ENCODE measurements around the gene TMEM69.
"Not testable (repeated sequence)": the region's sequence is repeated elsewhere in the genome, so short reads cannot be mapped to it uniquely, and the experiment has no call there.

The TMEM69 gene

GRCh38 chr1:45687754-45688740 is at the start of gene TMEM69:
Gene TMEM69 (plus strand): TSS chr1:45688181. CDS start chr1:45691069, 2,888 bp downstream.
- DNase-seq: peak; percentile 81

GRCh38 chr1:45640293-45640692 is 47.7 kb upstream of the TMEM69 start:
- DNase-seq: no peak

DNA sequence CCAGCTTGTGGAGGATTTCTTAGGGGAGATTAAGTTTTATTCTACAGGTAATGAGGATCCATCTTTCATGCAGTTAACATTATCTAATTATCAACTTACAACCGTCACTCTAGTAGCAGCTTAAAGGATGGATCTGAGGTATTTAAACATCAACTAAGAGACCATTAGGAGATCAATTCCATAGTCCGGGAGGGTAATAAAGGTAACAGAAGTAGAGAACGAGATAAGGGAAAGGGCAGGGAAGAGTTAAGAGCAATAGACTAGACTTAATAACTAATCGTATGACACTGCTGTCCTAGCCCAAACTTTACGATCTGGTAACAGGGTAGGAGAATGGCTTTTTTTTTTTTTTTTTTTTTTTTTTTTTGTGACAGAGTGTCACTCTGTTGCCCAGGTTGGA is 44.7 kb upstream of the TMEM69 start:
- no peak for DNase-seq

GRCh38 chr1:45643978-45644377 is 44.0 kb upstream of the TMEM69 start:
- DNase-seq: no peak

GRCh38 chr1:45644661-45645060 is 43.3 kb upstream of the TMEM69 start:
- DNase-seq: no peak

GRCh38 chr1:45647248-45648021 is 40.5 kb upstream of the TMEM69 start:
- no peak for DNase-seq

DNA sequence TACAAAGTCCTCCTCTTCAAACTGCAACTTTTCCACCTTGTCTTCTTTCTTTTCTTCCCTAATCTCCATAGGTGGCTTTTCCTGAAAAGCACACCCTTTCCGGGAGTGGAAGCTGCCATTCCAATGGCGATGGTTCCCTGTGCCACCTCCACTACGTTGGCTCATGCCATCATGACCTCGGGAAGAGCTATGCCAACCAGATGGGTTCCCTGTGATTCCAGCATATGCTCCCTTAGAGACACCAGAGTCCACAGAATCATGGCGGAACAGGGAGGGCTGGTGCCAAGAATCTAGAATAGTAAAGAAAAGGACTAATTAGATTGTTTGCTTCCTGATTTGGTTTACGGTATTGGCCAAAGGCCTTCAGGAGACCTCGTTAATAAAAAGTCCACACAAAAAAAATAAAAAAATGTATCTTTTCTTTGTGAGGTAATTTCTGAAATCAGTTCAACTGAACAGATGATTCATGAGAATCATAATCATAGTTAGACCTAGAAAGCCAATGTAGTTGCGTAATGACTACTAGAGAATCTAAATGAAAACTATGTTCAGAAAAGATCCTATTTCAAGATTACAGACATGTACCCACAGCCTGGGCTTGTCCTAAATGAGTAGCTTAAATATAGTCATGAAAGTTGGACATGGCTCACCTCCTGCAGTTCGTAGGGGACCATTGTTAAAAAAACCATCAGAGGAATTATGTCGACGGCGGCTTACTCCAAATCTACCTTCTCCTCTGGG is 33.3 kb upstream of the TMEM69 start:
- no peak for DNase-seq

- no peak for DNase-seq
Measured at GRCh38 chr1:45656573-45657226, 31.3 kb upstream of the TMEM69 start.

- no peak for DNase-seq
Measured at GRCh38 chr1:45658171-45658570, 29.8 kb upstream of the TMEM69 start.

- DNase-seq: no peak
Measured at GRCh38 chr1:45659222-45659621, 28.8 kb upstream of the TMEM69 start.

DNA sequence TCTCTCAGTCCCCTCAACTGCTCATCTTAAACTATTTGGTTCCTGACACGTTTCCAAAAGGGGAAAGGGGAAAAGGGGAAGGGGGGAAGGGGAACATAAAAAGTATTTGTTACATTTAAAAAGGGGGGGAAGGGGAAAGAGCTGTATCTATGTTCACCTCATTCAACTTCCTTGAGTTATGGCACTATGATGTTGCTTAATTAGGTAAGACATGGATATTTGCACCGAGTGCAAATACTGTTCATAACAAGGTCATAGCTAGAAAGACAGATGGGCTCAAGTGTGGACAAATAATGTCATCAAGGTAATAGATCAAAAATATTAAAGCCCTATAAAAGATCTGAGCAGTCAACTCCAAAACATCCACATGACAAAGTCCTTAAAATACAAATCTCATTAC is 27.6 kb upstream of the TMEM69 start:
- DNase-seq: no peak

DNA sequence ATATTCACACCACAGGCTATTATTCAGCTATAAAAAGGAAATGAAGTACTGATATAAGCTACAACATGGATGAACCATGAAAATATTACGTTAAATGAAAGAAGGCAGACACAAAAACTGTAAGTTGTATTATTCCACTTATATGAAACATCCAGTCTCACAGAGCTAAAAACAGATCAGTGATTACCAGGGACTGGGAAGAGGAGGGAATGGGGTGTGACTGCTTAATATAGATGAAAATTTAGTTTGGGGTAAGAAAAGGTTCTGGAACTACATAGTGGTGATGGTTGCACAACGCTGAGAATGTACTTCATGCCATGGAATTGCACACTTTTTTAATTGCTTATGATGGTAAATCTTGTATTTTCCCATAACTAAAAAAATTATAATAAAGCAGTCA is 21.1 kb upstream of the TMEM69 start:
- no peak for DNase-seq

DNA sequence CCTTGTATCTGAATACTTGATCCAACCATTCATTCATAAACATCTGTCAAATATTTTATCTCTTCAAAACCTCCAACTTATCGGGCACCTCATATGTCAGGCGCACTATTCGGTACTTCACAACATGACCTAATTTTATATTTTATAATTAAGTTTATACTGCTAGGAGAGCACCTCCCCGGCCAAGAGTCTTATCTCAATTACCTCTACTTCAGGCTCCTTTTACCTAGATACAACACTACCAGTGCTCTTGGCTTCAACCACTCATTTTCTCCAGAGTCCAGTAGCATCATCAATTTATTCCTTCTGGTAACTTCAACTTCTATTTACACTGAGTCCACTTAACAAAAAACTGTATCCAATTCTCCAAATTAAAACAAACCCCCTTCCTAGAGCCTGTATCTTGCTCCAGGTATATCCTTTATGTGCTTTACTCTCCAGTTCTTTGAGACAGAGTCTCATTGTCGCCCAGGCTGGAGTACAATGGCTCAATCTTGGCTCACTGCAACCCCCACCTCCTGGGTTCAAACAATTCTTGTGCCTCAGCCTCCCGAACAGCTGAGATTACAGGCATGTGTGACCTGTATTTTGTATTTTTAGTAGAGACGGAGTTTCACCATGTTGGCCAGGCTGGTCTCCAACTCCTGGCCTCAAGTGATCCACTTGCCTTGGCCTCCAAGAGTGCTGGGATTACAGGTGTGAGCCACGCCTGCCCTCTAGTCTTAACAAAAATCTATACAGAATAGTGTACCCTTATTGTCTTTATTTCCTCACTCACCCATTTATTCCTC is 20.5 kb upstream of the TMEM69 start:
- DNase-seq: no peak

DNA sequence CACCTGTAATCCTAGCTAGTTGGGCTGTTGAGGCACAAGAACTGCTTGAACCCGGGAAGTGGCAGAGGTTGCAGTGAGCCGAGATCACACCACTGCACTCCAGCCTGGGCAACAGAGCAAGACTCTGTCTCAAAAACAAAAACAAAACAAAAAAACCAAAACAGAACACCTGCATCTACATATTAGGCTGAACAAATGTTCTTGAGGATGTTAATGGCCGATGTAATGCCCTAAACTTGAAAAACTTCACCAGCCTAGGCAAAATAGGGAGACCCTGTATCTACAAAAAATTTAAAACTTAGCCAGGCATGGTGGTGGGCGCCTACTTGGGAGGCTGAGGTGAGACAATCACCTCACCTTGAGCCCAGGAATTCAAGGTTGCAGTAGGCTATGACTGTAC is 19.5 kb upstream of the TMEM69 start:
- no peak for DNase-seq

DNA sequence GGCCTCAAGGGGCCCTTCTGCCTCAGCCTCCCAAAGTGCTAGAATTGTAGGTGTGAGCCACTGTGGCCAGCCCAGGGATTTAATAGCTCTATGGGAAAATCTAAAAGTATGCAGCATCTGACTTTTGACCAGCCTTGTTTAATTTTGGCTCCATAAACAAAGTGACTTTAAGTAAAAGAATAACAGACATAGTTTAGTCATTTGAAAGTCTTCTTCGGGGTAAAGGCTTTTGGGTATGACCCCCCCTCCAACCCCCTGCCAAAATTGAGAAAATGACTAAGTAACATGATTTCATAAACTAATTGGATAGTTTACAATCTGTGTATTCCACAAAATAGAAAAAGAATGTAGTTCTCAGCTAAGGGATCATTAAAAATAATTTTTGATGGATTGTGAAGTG is 18.6 kb upstream of the TMEM69 start:
- no peak for DNase-seq

- DNase-seq: no peak
Measured at GRCh38 chr1:45669859-45670655, 17.9 kb upstream of the TMEM69 start.

- no peak for DNase-seq
Measured at GRCh38 chr1:45673956-45674355, 14.0 kb upstream of the TMEM69 start.

- DNase-seq: no peak
Measured at GRCh38 chr1:45674478-45674877, 13.5 kb upstream of the TMEM69 start.

- DNase-seq: not testable (repeated sequence)
Measured at GRCh38 chr1:45676553-45676952, 11.4 kb upstream of the TMEM69 start.

- DNase-seq: no peak
Measured at GRCh38 chr1:45677751-45678245, 10.2 kb upstream of the TMEM69 start.

DNA sequence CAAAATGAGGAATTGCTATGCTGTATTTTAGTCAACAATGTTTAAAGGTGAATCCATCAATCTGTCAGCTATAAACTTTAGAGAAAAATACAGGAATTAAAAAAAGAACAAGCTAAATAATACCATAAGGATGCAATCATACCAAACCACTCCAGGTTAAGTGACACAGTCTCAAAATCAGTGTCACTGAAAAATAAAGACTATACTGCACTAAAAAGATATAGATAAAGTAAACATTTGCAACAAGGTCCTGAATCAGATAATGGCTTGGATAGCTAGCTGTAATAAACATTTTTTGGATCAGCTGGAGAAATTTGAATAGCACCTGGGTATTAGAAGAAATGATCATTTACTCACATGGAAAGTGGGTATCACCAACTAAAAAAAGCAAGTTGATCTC is 9.5 kb upstream of the TMEM69 start:
- DNase-seq: no peak

Measured in activated naive CD4-positive, alpha-beta T cell treated with Interleukin-2 at 50 U/mL for 16 hours (primary cell).